Mesendoderm (in vitro differentiated cells): ENCODE data around the gene TENM4.

ENCODE experiments used
- DNase-seq: peaks from one replicate; pipeline ENCODE4 v3.0.0; 2013
- H2AK5ac ChIP-seq: 2 replicates; pipeline ENCODE4 v1.6.1; 2013; ENCODE audit warnings: low read length, inconsistent platforms
- H2BK120ac ChIP-seq: 2 replicates; pipeline ENCODE4 v1.6.1; 2013; ENCODE audit warnings: low read depth, mild to moderate bottlenecking, low read length, moderate library complexity, mixed read lengths
- H2BK15ac ChIP-seq: replicated peaks from 2 replicates; pipeline ENCODE4 v1.6.1; 2013; ENCODE audit warnings: low read depth, mild to moderate bottlenecking, moderate library complexity
- H2BK5ac ChIP-seq: 2 replicates; pipeline ENCODE4 v1.6.1; 2013; ENCODE audit warnings: low read length, inconsistent platforms
- H3K18ac ChIP-seq: 2 replicates; pipeline ENCODE4 v1.6.1; 2013; ENCODE audit warnings: mild to moderate bottlenecking, low read length, mixed read lengths
- H3K23ac ChIP-seq: one replicate; pipeline ENCODE4 v1.6.1; 2013; ENCODE audit warnings: low read length
- H3K27ac ChIP-seq: 2 replicates; pipeline ENCODE4 v1.5.1; 2013; ENCODE audit warnings: low read depth, mild to moderate bottlenecking, inconsistent platforms, low read length, moderate library complexity
- H3K27me3 ChIP-seq: 2 replicates; pipeline ENCODE4 v1.6.1; 2013; ENCODE audit warnings: low read length, control low read depth, mild to moderate bottlenecking, inconsistent platforms; ENCODE audit not compliant: insufficient read depth, poor library complexity
- H3K36me3 ChIP-seq: 2 replicates; pipeline ENCODE4 v1.6.1; 2013; ENCODE audit warnings: low read length, inconsistent platforms; ENCODE audit not compliant: control insufficient read depth, insufficient read depth
- H3K4ac ChIP-seq: one replicate; pipeline ENCODE4 v1.6.1; 2013; ENCODE audit warnings: low read depth, mild to moderate bottlenecking, low read length, moderate library complexity
- H3K4me1 ChIP-seq: 2 replicates; pipeline ENCODE4 v1.6.1; 2013; ENCODE audit warnings: low read depth, low read length, inconsistent platforms; ENCODE audit not compliant: control insufficient read depth
- H3K4me2 ChIP-seq: 2 replicates; pipeline ENCODE4 v1.6.1; 2013; ENCODE audit warnings: low read length
- H3K4me3 ChIP-seq: 2 replicates; pipeline ENCODE4 v1.5.1; 2013; ENCODE audit warnings: mild to moderate bottlenecking, low read length
- H3K56ac ChIP-seq: one replicate; pipeline ENCODE4 v1.6.1; 2013; ENCODE audit warnings: low read length
- H3K79me1 ChIP-seq: 2 replicates; pipeline ENCODE4 v1.6.1; 2013; ENCODE audit warnings: low read length, inconsistent platforms
- H3K79me2 ChIP-seq: 2 replicates; pipeline ENCODE4 v1.6.1; 2013; ENCODE audit warnings: mild to moderate bottlenecking, low read length; ENCODE audit not compliant: control insufficient read depth, insufficient read depth
- H3K9ac ChIP-seq: 2 replicates; pipeline ENCODE4 v1.6.1; 2013; ENCODE audit warnings: low read length, inconsistent platforms
- H4K5ac ChIP-seq: one replicate; pipeline ENCODE4 v1.6.1; 2013; ENCODE audit warnings: low read length
- H4K8ac ChIP-seq: one replicate; pipeline ENCODE4 v1.6.1; 2013; ENCODE audit warnings: low read depth, mild to moderate bottlenecking, control low read depth, low read length, moderate library complexity
- WGBS: extraction: QIAGEN DNeasy Blood & Tissue Kit; methylation state at CpG from one replicate; pipeline ENCODE4 v1.1.7; 2013; ENCODE audit warnings: low lambda C conversion rate, missing lambda C conversion rate; ENCODE audit not compliant: insufficient coverage; ENCODE audit errors: extremely low coverage; 5-methylcytosine and 5-hydroxymethylcytosine counted together

Gene TENM4

GRCh38 chr11:78727816-78728215 is 713.0 kb downstream of the TENM4 start:
- no peak overlapping the region for H4K5ac ChIP-seq
- H3K56ac ChIP-seq = no peak overlapping the region
- no peak overlapping the region for H2BK5ac ChIP-seq
- no peak overlapping the region for H4K8ac ChIP-seq
- no peaks in the 10 kb centered on the region for H3K4me1 ChIP-seq
- no peak overlapping the region for H3K4ac ChIP-seq
- no peaks in the 10 kb centered on the region for H3K27me3 ChIP-seq
- no CpG with 5 or more reads among the region's 5 CpGs for WGBS
- H3K4me2 ChIP-seq = no peak overlapping the region
- no peak overlapping the region for H3K18ac ChIP-seq
- H3K27ac ChIP-seq = no peak overlapping the region
- no peak overlapping the region for H3K9ac ChIP-seq
- peaks cover 2% of the 10 kb centered on the region for H3K36me3 ChIP-seq
- H3K79me1 ChIP-seq = no peaks in the 10 kb centered on the region
- no peak overlapping the region for H2BK15ac ChIP-seq
- no peak overlapping the region for H3K4me3 ChIP-seq
- no peak overlapping the region for H2AK5ac ChIP-seq
- DNase-seq = no peak
- H3K79me2 ChIP-seq = no peaks in the 10 kb centered on the region
- no peak overlapping the region for H3K23ac ChIP-seq
- no peak overlapping the region for H2BK120ac ChIP-seq

- Histone ChIP-seq H3K4me2 (no peak overlapping the region), H4K8ac (no peak overlapping the region), H3K56ac (no peak overlapping the region), H2AK5ac (no peak overlapping the region), H3K36me3 (peaks cover 2% of the 10 kb centered on the region), H4K5ac (no peak overlapping the region), H3K4ac (no peak overlapping the region), H3K79me2 (no peaks in the 10 kb centered on the region), H3K23ac (no peak overlapping the region), H3K4me3 (no peak overlapping the region), H2BK5ac (no peak overlapping the region), H3K4me1 (no peaks in the 10 kb centered on the region), H3K9ac (no peak overlapping the region), H2BK120ac (no peak overlapping the region), H2BK15ac (no peak overlapping the region), H3K27ac (no peak overlapping the region), H3K27me3 (no peaks in the 10 kb centered on the region), H3K79me1 (no peaks in the 10 kb centered on the region), H3K18ac (no peak overlapping the region)
- no peak for DNase-seq
- no CpG with 5 or more reads among the region's 5 CpGs for WGBS
Observed at GRCh38 chr11:78725200-78725599, 715.6 kb downstream of the TENM4 start.

GRCh38 chr11:78722786-78723185 is 718.0 kb downstream of the TENM4 start:
- DNase-seq = no peak
- H3K27ac ChIP-seq = no peak overlapping the region
- H2BK15ac ChIP-seq = no peak overlapping the region
- H4K8ac ChIP-seq = no peak overlapping the region
- no peak overlapping the region for H3K23ac ChIP-seq
- H3K79me2 ChIP-seq = no peaks in the 10 kb centered on the region
- H3K9ac ChIP-seq = no peak overlapping the region
- H3K4me2 ChIP-seq = no peak overlapping the region
- WGBS = no CpG with 5 or more reads among the region's 5 CpGs
- H3K18ac ChIP-seq = no peak overlapping the region
- H3K79me1 ChIP-seq = no peaks in the 10 kb centered on the region
- no peak overlapping the region for H2AK5ac ChIP-seq
- no peaks in the 10 kb centered on the region for H3K27me3 ChIP-seq
- no peak overlapping the region for H2BK120ac ChIP-seq
- H3K4me1 ChIP-seq = no peaks in the 10 kb centered on the region
- H3K36me3 ChIP-seq = peaks cover 2% of the 10 kb centered on the region
- H3K4ac ChIP-seq = no peak overlapping the region
- H3K4me3 ChIP-seq = no peak overlapping the region
- H4K5ac ChIP-seq = no peak overlapping the region
- no peak overlapping the region for H3K56ac ChIP-seq
- no peak overlapping the region for H2BK5ac ChIP-seq

- no peaks in the 10 kb centered on the region for H3K27me3 ChIP-seq
- H4K8ac ChIP-seq = no peak overlapping the region
- no peak overlapping the region for H2BK120ac ChIP-seq
- no peak for DNase-seq
- H3K4me3 ChIP-seq = no peak overlapping the region
- H3K4me1 ChIP-seq = no peaks in the 10 kb centered on the region
- H3K9ac ChIP-seq = no peak overlapping the region
- H4K5ac ChIP-seq = no peak overlapping the region
- no peak overlapping the region for H2AK5ac ChIP-seq
- H3K36me3 ChIP-seq = no peaks in the 10 kb centered on the region
- no peak overlapping the region for H3K4me2 ChIP-seq
- no peak overlapping the region for H3K56ac ChIP-seq
- no peak overlapping the region for H3K4ac ChIP-seq
- H2BK5ac ChIP-seq = no peak overlapping the region
- H2BK15ac ChIP-seq = no peak overlapping the region
- no peak overlapping the region for H3K23ac ChIP-seq
- H3K79me2 ChIP-seq = no peaks in the 10 kb centered on the region
- no peak overlapping the region for H3K18ac ChIP-seq
- H3K79me1 ChIP-seq = no peaks in the 10 kb centered on the region
- no peak overlapping the region for H3K27ac ChIP-seq
Observed at GRCh38 chr11:78720281-78720989, 720.4 kb downstream of the TENM4 start.

- no peak overlapping the region for H3K23ac ChIP-seq
- no peak for DNase-seq
- no peak overlapping the region for H2AK5ac ChIP-seq
- H3K18ac ChIP-seq = no peak overlapping the region
- H3K36me3 ChIP-seq = no peaks in the 10 kb centered on the region
- H2BK15ac ChIP-seq = no peak overlapping the region
- no peaks in the 10 kb centered on the region for H3K4me1 ChIP-seq
- no peaks in the 10 kb centered on the region for H3K79me1 ChIP-seq
- H3K4me3 ChIP-seq = no peak overlapping the region
- no peaks in the 10 kb centered on the region for H3K27me3 ChIP-seq
- H3K56ac ChIP-seq = no peak overlapping the region
- H2BK5ac ChIP-seq = no peak overlapping the region
- no peaks in the 10 kb centered on the region for H3K79me2 ChIP-seq
- no peak overlapping the region for H2BK120ac ChIP-seq
- no peak overlapping the region for H3K9ac ChIP-seq
- H3K27ac ChIP-seq = no peak overlapping the region
- no peak overlapping the region for H3K4me2 ChIP-seq
- H3K4ac ChIP-seq = no peak overlapping the region
- no peak overlapping the region for H4K5ac ChIP-seq
- no peak overlapping the region for H4K8ac ChIP-seq
Observed at GRCh38 chr11:78717041-78717440, 723.8 kb downstream of the TENM4 start.

- Histone ChIP-seq H2BK5ac (no peak overlapping the region), H3K9ac (no peak overlapping the region), H3K4me1 (no peaks in the 10 kb centered on the region), H3K56ac (no peak overlapping the region), H4K8ac (no peak overlapping the region), H3K4me3 (no peak overlapping the region), H3K18ac (no peak overlapping the region), H4K5ac (no peak overlapping the region), H2BK15ac (no peak overlapping the region), H3K23ac (no peak overlapping the region), H3K27me3 (no peaks in the 10 kb centered on the region), H3K4me2 (no peak overlapping the region), H2AK5ac (no peak overlapping the region), H3K4ac (no peak overlapping the region), H2BK120ac (no peak overlapping the region), H3K27ac (no peak overlapping the region), H3K79me2 (no peaks in the 10 kb centered on the region), H3K79me1 (no peaks in the 10 kb centered on the region), H3K36me3 (no peaks in the 10 kb centered on the region)
- no CpG with 5 or more reads among the region's 8 CpGs for WGBS
- peak; percentile 87 for DNase-seq
Observed at GRCh38 chr11:78715639-78716311, 725.1 kb downstream of the TENM4 start.
